Sigmoid colon (tissue), 7 donors: ENCODE data around the gene TEX48. TPM values are rescaled to one million over a fixed set of nuclear protein-coding genes. Genes with fewer than 3 reads are reported as not detected.

ENCODE experiments used
- DNase-seq: peaks from one replicate; pipeline ENCODE4 v3.0.0-alpha.2; 2019
- H3K27ac ChIP-seq, 4 donors: fragments of 200-600 bp; sonication (generic); one replicate each; pipeline ENCODE4 v1.5.1; 2016 to 2019; ENCODE audit warnings: mild to moderate bottlenecking in 1 of 4
- H3K27me3 ChIP-seq, 3 donors: fragments of 200-600 bp; sonication (generic); one replicate each; pipeline ENCODE4 v1.5.1; 2019; ENCODE audit warnings: mild to moderate bottlenecking in 1 of 3
- H3K36me3 ChIP-seq, 4 donors: fragments of 200-600 bp; sonication (generic); one replicate each; pipeline ENCODE4 v1.5.1; 2016 to 2019
- H3K4me1 ChIP-seq, 4 donors: fragments of 200-600 bp; sonication (generic); one replicate each; pipeline ENCODE4 v1.5.1; 2017 to 2019
- H3K4me3 ChIP-seq, 4 donors: fragments of 200-600 bp; sonication (generic); one replicate each; pipeline ENCODE4 v1.5.1; 2017 to 2019; ENCODE audit warnings: mild to moderate bottlenecking in 2 of 4, moderate library complexity in 1 of 4
- H3K9me3 ChIP-seq, 4 donors: fragments of 200-600 bp in 3 of 4; sonication (generic) in 3 of 4; one replicate each; pipeline versions ENCODE4 v1.5.1 to v1.6.1; 2013 to 2019
- EP300 ChIP-seq, 4 donors: sonication (generic); formaldehyde crosslinking; IDR thresholded peaks; one replicate each; pipeline ENCODE4 v1.6.1; 2017; ENCODE audit warnings: antibody characterized with exemption in 4 of 4
- POLR2A ChIP-seq, 2 donors: fragments of 450-650 bp; IDR thresholded peaks; one replicate each; pipeline ENCODE4 v1.6.1; 2016; ENCODE audit warnings: antibody characterized with exemption in 2 of 2, mild to moderate bottlenecking in 2 of 2, moderate library complexity in 2 of 2
- POLR2AphosphoS5 ChIP-seq, 4 donors: sonication (generic); formaldehyde crosslinking; IDR thresholded peaks; one replicate each; pipeline ENCODE4 v1.6.1; 2017; ENCODE audit warnings: antibody characterized with exemption in 4 of 4
- WGBS, 2 donors: extraction: QIAGEN DNeasy Blood & Tissue Kit; methylation state at CpG; one replicate each; pipeline ENCODE4 v1.1.7; 2013; 5-methylcytosine and 5-hydroxymethylcytosine counted together
- intact Hi-C: fragments of 100-400 bp; cut with DNase I; formaldehyde crosslinking; loops from one replicate; pipeline ENCODE4 v1.15.1; 2023
- polyA plus RNA-seq, 3 donors: library from polyadenylated mRNA; stranded (reverse); fragments of 200-250 nt; gene quantifications; one replicate each; pipeline ENCODE4 v1.2.3, GENCODE V29; 2013
- total RNA-seq, 4 donors: library from RNA; depleted of rRNA; stranded (reverse); fragments of >200 nt; gene quantifications; one replicate each; pipeline ENCODE4 v1.1.0, GENCODE V29; 2016
- TF ChIP-seq, protein P1 (sequence below), 4 experiments: fragments of 450-650 bp in 3 of 4; fragments of 200-600 bp in 1 of 4; IDR thresholded peaks; one replicate each; pipeline ENCODE4 v1.5.1; 2016 to 2019; ENCODE audit warnings: antibody characterized with exemption in 4 of 4, mild to moderate bottlenecking in 3 of 4, moderate library complexity in 2 of 4
- donor health status: healthy with polysubstance abuse.
- donor health status: Bipolar disorder and iron deficiency.
- donor health status: healthy.

The TEX48 gene
- total and polyA plus RNA-seq, 7 donors: not detected

DNA sequence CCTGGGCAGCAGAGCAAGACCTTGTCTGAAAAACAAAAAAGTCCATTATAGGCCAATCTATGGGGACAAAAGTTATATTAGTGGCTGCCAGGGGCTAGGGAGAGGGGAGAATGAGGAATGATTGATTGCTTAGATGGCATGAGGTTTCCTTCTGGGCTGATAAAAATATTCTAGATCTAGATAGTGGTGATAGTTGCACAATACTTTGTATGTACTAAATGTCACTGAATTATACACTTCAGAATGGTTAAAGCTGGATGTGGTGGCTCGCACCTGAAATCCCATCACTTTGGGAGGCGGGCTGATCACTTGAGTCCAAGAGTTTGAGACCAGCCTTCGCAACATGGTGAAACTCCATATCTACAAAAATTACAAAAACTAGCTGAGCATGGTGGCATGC lies 42.8 kb upstream of the TEX48 start:
- H3K9me3 ChIP-seq: no peaks in the 10 kb centered on the region
- TF ChIP-seq, protein P1, sequence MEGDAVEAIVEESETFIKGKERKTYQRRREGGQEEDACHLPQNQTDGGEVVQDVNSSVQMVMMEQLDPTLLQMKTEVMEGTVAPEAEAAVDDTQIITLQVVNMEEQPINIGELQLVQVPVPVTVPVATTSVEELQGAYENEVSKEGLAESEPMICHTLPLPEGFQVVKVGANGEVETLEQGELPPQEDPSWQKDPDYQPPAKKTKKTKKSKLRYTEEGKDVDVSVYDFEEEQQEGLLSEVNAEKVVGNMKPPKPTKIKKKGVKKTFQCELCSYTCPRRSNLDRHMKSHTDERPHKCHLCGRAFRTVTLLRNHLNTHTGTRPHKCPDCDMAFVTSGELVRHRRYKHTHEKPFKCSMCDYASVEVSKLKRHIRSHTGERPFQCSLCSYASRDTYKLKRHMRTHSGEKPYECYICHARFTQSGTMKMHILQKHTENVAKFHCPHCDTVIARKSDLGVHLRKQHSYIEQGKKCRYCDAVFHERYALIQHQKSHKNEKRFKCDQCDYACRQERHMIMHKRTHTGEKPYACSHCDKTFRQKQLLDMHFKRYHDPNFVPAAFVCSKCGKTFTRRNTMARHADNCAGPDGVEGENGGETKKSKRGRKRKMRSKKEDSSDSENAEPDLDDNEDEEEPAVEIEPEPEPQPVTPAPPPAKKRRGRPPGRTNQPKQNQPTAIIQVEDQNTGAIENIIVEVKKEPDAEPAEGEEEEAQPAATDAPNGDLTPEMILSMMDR (IDR thresholded peaks at IDR 0.05): no peak
- TF ChIP-seq POLR2A (IDR thresholded peaks at IDR 0.05) (no peak), POLR2AphosphoS5 (IDR thresholded peaks at IDR 0.05) (no peak), EP300 (IDR thresholded peaks at IDR 0.05) (no peak)
- H3K4me3 ChIP-seq: no peak overlapping the region
- whole genome bisulfite sequencing, 2 donors: 95 to 99% methylated on average over 3 of the region's 3 CpGs
- no peaks in the 10 kb centered on the region for H3K36me3 ChIP-seq
- no peaks in the 10 kb centered on the region for H3K27me3 ChIP-seq
- no peak overlapping the region for H3K27ac ChIP-seq
- H3K4me1 ChIP-seq: no peaks in the 10 kb centered on the region
- no peak for DNase-seq
- intact Hi-C loops: no loop called here

GRCh38 chr9:114723931-114724330 lies 41.9 kb upstream of the TEX48 start:
- no peaks in the 10 kb centered on the region for H3K4me1 ChIP-seq
- intact Hi-C loops: no loop called here
- no peaks in the 10 kb centered on the region for H3K27me3 ChIP-seq
- no peak overlapping the region for H3K27ac ChIP-seq
- WGBS, 2 donors: 90 to 100% methylated on average over 1 of the region's 1 CpG
- DNase-seq: no peak
- TF ChIP-seq EP300 (IDR thresholded peaks at IDR 0.05) (no peak), POLR2A (IDR thresholded peaks at IDR 0.05) (no peak), POLR2AphosphoS5 (IDR thresholded peaks at IDR 0.05) (no peak)
- TF ChIP-seq, protein P1 (IDR thresholded peaks at IDR 0.05): no peak
- H3K9me3 ChIP-seq: no peaks in the 10 kb centered on the region
- H3K4me3 ChIP-seq: no peak overlapping the region
- H3K36me3 ChIP-seq: no peaks in the 10 kb centered on the region

DNA sequence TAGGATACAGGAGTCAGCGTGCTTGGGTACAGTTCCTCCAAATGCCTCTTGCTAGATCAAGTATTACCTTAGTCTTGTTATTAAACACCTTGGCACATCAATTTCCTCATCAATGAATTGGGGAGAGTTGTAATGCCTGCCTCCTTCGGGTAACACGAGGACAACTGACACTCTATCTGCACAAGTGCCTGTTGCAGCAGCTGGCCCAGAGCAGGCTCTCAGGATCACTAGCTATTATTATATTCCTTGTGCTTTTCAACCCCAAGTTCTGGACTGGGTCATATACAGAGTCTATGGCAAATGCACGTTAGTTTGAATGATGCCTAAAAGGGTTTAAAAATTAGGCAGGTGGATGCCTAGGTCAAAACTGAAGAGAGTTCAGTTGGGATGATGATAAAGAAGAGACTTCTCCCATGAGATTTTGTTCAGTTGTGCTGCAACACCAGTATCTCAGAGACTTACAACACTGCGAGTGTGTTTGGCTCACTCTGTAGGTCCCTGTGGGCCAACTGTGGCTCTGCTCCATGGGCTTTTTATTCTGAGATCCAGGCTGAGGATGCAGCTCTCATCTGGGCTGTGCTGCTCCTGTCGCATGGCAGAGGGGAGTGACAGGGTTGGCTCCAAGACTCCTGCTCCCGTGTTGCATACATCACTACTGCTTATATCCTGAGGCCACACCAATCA lies 41.1 kb upstream of the TEX48 start:
- TF ChIP-seq, protein P1 (IDR thresholded peaks at IDR 0.05): no peak
- no peak for TF ChIP-seq EP300 (IDR thresholded peaks at IDR 0.05)
- TF ChIP-seq POLR2A (IDR thresholded peaks at IDR 0.05): no peak
- TF ChIP-seq POLR2AphosphoS5 (IDR thresholded peaks at IDR 0.05): no peak
- Histone ChIP-seq H3K4me3 (no peak overlapping the region), H3K27ac (no peak overlapping the region), H3K27me3 (no peaks in the 10 kb centered on the region), H3K36me3 (no peaks in the 10 kb centered on the region), H3K4me1 (no peaks in the 10 kb centered on the region), H3K9me3 (no peaks in the 10 kb centered on the region)
- DNase-seq: no peak
- intact Hi-C loops: no loop called here
- 81 to 82% methylated on average over 7 of the region's 7 CpGs for WGBS, 2 donors

DNA sequence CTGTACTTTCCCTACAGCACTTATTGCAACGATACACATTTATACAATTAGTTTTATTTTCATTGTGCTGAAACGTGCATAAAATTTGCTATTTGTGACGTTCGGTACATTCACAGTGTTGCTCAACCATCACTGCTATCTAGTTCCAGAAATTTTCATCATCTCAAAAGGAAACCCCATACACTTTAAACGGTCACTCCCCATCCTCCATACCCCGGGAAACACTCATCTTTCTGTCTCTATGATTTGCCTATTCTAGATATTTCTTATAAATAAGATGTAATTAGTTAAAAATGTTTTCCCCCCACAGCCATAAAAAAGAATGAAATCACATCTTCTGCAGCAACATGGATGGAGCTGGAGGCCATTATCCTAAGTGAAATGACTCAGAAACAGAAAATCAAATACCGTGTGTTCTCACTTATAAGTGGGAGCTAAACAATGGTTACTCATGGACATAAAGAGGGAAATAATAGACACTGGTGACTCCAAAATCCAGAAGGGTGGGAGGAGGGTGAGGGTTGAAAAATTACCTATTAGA lies 40.2 kb upstream of the TEX48 start:
- no peak for TF ChIP-seq POLR2AphosphoS5 (IDR thresholded peaks at IDR 0.05)
- no peak for TF ChIP-seq POLR2A (IDR thresholded peaks at IDR 0.05)
- TF ChIP-seq EP300 (IDR thresholded peaks at IDR 0.05): no peak
- TF ChIP-seq, protein P1 (IDR thresholded peaks at IDR 0.05): no peak

More for the DNA sequence above, 40.2 kb upstream of the TEX48 start:
- Histone ChIP-seq H3K36me3 (no peaks in the 10 kb centered on the region), H3K9me3 (no peaks in the 10 kb centered on the region), H3K4me3 (no peak overlapping the region), H3K4me1 (no peaks in the 10 kb centered on the region), H3K27ac (no peak overlapping the region), H3K27me3 (no peaks in the 10 kb centered on the region)
- intact Hi-C loops: no loop called here
- no peak for DNase-seq
- WGBS, 2 donors: 36 to 74% methylated on average over 7 of the region's 7 CpGs
